ENCODE data around the gene TMCO4.

Gene TMCO4

DNA sequence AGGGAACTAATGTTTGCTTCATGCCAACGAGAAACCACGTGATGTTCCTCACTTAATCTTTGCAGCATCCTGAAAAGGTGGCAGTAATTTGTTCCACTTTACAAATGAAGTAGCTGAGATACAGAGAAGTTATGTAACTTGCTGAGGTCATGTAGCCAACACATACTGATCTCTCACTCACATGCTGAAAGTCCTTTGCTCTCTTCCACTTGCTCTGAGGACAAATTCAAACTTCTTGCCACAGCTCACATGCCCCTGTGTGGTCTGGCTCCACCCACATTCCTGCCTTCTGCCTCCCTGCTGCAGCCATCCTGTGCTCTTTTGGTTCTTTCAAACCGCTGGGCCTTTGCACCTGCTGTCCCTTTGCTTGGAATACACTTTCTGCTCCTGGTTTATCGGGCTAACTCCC lies 55.4 kb downstream of the TMCO4 start:
- no peaks in the 10 kb centered on the region for H3K27me3 ChIP-seq (ENCODE audit: insufficient read depth, poor library complexity, severe bottlenecking)

DNA sequence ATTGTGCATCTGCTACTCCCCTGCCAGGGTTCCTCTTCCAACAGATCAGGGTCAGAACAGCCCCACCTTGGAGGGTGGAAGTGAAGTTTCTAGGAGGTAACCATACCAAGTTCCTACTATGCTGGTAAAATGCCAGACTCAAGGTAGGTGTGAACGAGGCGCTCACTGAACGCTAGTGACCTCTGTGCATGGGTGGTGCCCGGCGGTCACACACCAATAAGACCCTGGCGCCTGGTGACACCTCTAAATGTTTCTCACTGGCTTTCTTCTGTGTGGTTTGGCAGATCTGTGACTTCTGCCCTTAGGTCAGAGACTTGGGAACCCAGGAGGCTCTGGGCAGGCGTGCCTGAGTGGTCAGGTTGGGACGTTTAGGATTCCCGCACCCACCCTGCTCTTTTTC lies 55.9 kb downstream of the TMCO4 start:
- Histone ChIP-seq H3K36me3 (ENCODE audit: low read depth) (no peaks in the 10 kb centered on the region), H3K4me3 (ENCODE audit: severe bottlenecking) (no peak overlapping the region), H3K4me1 (ENCODE audit: insufficient read depth, poor library complexity, severe bottlenecking) (no peaks in the 10 kb centered on the region), H3K27me3 (ENCODE audit: insufficient read depth, poor library complexity, severe bottlenecking) (no peaks in the 10 kb centered on the region), H3K9me3 (ENCODE audit: severe bottlenecking) (no peaks in the 10 kb centered on the region), H3K27ac (ENCODE audit: poor library complexity, severe bottlenecking) (no peak overlapping the region)
- TF ChIP-seq, protein P1, sequence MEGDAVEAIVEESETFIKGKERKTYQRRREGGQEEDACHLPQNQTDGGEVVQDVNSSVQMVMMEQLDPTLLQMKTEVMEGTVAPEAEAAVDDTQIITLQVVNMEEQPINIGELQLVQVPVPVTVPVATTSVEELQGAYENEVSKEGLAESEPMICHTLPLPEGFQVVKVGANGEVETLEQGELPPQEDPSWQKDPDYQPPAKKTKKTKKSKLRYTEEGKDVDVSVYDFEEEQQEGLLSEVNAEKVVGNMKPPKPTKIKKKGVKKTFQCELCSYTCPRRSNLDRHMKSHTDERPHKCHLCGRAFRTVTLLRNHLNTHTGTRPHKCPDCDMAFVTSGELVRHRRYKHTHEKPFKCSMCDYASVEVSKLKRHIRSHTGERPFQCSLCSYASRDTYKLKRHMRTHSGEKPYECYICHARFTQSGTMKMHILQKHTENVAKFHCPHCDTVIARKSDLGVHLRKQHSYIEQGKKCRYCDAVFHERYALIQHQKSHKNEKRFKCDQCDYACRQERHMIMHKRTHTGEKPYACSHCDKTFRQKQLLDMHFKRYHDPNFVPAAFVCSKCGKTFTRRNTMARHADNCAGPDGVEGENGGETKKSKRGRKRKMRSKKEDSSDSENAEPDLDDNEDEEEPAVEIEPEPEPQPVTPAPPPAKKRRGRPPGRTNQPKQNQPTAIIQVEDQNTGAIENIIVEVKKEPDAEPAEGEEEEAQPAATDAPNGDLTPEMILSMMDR (IDR thresholded peaks at IDR 0.05; ENCODE audit: poor library complexity, severe bottlenecking): no peak
- ATAC-seq (ENCODE audit: low read depth) (no peak), DNase-seq (ENCODE audit: low spot score) (no peak)

More for the DNA sequence above, 55.4 kb downstream of the TMCO4 start:
- H3K9me3 ChIP-seq (ENCODE audit: severe bottlenecking): no peaks in the 10 kb centered on the region
- TF ChIP-seq, protein P1 (IDR thresholded peaks at IDR 0.05; ENCODE audit: poor library complexity, severe bottlenecking): no peak
- H3K27ac ChIP-seq (ENCODE audit: poor library complexity, severe bottlenecking): no peak overlapping the region
- H3K4me3 ChIP-seq (ENCODE audit: severe bottlenecking): no peak overlapping the region
- H3K4me1 ChIP-seq (ENCODE audit: insufficient read depth, poor library complexity, severe bottlenecking): no peaks in the 10 kb centered on the region
- no peaks in the 10 kb centered on the region for H3K36me3 ChIP-seq (ENCODE audit: low read depth)
- DNase-seq (ENCODE audit: low spot score): no peak
- no peak for ATAC-seq (ENCODE audit: low read depth)

DNA sequence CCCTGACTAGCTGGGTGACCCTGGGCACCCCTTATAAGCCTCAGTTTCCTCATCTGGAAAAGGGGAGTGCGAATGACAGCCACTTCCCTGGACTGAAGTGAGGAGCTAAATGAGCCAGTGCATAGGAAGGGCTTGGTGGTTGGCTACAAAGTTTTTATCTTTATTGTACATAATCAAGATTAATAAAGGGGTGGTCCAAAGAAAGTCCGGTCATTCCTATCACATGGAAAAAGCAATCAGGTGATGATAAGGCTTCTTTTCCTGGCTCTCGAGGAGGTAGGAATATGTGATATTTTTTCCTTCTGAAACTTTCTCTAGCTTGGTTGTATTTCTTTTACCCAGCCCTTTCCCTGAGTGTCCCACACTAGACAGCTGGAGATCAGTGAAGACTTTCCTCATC lies 56.5 kb downstream of the TMCO4 start:
- Histone ChIP-seq H3K27ac (ENCODE audit: poor library complexity, severe bottlenecking) (no peak overlapping the region), H3K9me3 (ENCODE audit: severe bottlenecking) (no peaks in the 10 kb centered on the region), H3K36me3 (ENCODE audit: low read depth) (no peaks in the 10 kb centered on the region), H3K4me1 (ENCODE audit: insufficient read depth, poor library complexity, severe bottlenecking) (no peaks in the 10 kb centered on the region), H3K4me3 (ENCODE audit: severe bottlenecking) (no peak overlapping the region), H3K27me3 (ENCODE audit: insufficient read depth, poor library complexity, severe bottlenecking) (no peaks in the 10 kb centered on the region)
- ATAC-seq (ENCODE audit: low read depth) (no peak), DNase-seq (ENCODE audit: low spot score) (no peak)
- TF ChIP-seq, protein P1 (IDR thresholded peaks at IDR 0.05; ENCODE audit: poor library complexity, severe bottlenecking): no peak

DNA sequence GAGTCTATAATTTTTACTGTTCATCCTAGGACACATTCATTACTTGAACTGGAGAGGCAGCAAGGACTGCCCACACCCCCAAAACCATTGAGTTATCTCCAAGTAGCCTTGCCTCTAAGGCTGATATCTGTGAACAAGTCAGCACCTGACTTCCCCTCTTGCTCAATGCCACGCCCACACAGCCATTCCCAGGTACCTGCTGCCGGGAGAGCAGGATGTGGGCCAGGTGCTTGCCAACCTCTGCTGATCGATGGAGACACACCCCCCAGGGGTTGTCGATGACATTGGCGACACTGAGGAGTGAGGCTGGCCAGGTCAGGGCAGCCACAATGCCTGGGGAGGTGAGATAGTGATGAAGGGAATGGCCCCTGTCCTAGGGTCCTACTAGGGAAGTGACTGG lies 60.1 kb downstream of the TMCO4 start:
- Histone ChIP-seq H3K9me3 (ENCODE audit: severe bottlenecking) (no peaks in the 10 kb centered on the region), H3K4me3 (ENCODE audit: severe bottlenecking) (no peak overlapping the region), H3K27ac (ENCODE audit: poor library complexity, severe bottlenecking) (no peak overlapping the region), H3K4me1 (ENCODE audit: insufficient read depth, poor library complexity, severe bottlenecking) (no peaks in the 10 kb centered on the region), H3K27me3 (ENCODE audit: insufficient read depth, poor library complexity, severe bottlenecking) (no peaks in the 10 kb centered on the region), H3K36me3 (ENCODE audit: low read depth) (no peaks in the 10 kb centered on the region)
- ATAC-seq (ENCODE audit: low read depth) (peak; percentile 72), DNase-seq (ENCODE audit: low spot score) (peak; percentile 71)
- TF ChIP-seq, protein P1 (IDR thresholded peaks at IDR 0.05; ENCODE audit: poor library complexity, severe bottlenecking): no peak

DNA sequence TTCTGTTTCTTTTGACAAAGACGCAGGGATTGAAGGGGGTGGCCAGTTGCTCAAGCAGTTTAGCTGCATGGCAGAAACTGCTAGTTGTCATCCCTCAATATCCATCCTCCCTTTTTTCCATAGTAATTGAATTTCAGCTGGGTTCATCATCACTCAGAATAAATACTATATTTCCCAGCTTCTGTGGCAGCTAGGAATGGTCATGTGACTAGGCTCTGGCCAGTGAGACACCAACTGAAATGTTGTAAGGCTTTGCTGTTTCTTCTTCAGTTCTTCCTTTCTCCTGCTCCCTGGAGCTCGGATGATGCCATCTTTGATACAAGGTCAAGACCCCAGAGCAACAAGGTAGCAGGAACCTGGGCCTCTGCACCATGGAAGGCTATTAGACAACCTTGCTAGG lies 61.0 kb downstream of the TMCO4 start:
- TF ChIP-seq, protein P1 (IDR thresholded peaks at IDR 0.05; ENCODE audit: poor library complexity, severe bottlenecking): no peak
- H3K4me1 ChIP-seq (ENCODE audit: insufficient read depth, poor library complexity, severe bottlenecking): no peaks in the 10 kb centered on the region
- H3K9me3 ChIP-seq (ENCODE audit: severe bottlenecking): no peaks in the 10 kb centered on the region
- ATAC-seq (ENCODE audit: low read depth): no peak
- DNase-seq (ENCODE audit: low spot score): no peak
- no peaks in the 10 kb centered on the region for H3K36me3 ChIP-seq (ENCODE audit: low read depth)
- no peak overlapping the region for H3K4me3 ChIP-seq (ENCODE audit: severe bottlenecking)
- no peaks in the 10 kb centered on the region for H3K27me3 ChIP-seq (ENCODE audit: insufficient read depth, poor library complexity, severe bottlenecking)
- H3K27ac ChIP-seq (ENCODE audit: poor library complexity, severe bottlenecking): no peak overlapping the region

Data from RWPE2 (cell line).